ENCODE results near the gene CFL2.

DNA sequence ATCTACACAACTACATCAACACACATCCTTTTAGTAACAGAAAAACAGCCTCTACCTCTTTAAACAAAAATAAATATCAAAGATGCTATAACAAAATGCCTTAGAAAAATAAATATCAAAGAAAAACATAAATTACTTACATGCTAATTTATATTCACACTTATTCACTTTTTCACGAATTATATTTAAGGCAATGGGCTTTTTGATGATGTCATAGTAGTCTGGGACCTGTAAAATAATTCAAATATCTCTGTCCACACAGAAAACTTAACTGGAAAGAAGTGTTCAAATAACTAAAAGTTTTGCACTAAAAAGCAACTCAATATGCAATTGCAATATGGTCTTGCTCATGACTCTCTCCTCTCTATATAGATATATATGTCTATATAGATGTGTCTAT is 40.3 kb upstream of the CFL2 start:
- TF ChIP-seq, protein P1, sequence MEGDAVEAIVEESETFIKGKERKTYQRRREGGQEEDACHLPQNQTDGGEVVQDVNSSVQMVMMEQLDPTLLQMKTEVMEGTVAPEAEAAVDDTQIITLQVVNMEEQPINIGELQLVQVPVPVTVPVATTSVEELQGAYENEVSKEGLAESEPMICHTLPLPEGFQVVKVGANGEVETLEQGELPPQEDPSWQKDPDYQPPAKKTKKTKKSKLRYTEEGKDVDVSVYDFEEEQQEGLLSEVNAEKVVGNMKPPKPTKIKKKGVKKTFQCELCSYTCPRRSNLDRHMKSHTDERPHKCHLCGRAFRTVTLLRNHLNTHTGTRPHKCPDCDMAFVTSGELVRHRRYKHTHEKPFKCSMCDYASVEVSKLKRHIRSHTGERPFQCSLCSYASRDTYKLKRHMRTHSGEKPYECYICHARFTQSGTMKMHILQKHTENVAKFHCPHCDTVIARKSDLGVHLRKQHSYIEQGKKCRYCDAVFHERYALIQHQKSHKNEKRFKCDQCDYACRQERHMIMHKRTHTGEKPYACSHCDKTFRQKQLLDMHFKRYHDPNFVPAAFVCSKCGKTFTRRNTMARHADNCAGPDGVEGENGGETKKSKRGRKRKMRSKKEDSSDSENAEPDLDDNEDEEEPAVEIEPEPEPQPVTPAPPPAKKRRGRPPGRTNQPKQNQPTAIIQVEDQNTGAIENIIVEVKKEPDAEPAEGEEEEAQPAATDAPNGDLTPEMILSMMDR (conservative IDR thresholded peaks at IDR 0.05; ENCODE audit: low read length) = no peak
- no peak for TF ChIP-seq EZH2phosphoT487 (IDR thresholded peaks at IDR 0.05; ENCODE audit: borderline replicate concordance)
